ENCODE measurements around the gene ZNF593OS. TPM values are rescaled to one million over a fixed set of nuclear protein-coding genes. Genes with fewer than 3 reads are reported as not detected.

The ZNF593OS gene
- total RNA-seq, 1 donor from 2014 or later = not detected

GRCh38 chr1:26213335-26213905, 41.8 kb upstream of the ZNF593OS start:
- Histone ChIP-seq H3K36me3 (no peaks in the 10 kb centered on the region), H3K27me3 (no peaks in the 10 kb centered on the region), H3K4me1 (no peaks in the 10 kb centered on the region), H3K27ac (no peak overlapping the region), H3K4me3 (no peak overlapping the region), H3K9me3 (no peaks in the 10 kb centered on the region)
- TF ChIP-seq, protein P1, sequence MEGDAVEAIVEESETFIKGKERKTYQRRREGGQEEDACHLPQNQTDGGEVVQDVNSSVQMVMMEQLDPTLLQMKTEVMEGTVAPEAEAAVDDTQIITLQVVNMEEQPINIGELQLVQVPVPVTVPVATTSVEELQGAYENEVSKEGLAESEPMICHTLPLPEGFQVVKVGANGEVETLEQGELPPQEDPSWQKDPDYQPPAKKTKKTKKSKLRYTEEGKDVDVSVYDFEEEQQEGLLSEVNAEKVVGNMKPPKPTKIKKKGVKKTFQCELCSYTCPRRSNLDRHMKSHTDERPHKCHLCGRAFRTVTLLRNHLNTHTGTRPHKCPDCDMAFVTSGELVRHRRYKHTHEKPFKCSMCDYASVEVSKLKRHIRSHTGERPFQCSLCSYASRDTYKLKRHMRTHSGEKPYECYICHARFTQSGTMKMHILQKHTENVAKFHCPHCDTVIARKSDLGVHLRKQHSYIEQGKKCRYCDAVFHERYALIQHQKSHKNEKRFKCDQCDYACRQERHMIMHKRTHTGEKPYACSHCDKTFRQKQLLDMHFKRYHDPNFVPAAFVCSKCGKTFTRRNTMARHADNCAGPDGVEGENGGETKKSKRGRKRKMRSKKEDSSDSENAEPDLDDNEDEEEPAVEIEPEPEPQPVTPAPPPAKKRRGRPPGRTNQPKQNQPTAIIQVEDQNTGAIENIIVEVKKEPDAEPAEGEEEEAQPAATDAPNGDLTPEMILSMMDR (IDR thresholded peaks at IDR 0.05) = no peak
- intact Hi-C loops (cut with DNase I) = no loop called here
- DNase-seq = no peak
- no peak for ATAC-seq

GRCh38 chr1:26212726-26213125, 41.1 kb upstream of the ZNF593OS start:
- Histone ChIP-seq H3K27me3 (no peaks in the 10 kb centered on the region), H3K36me3 (no peaks in the 10 kb centered on the region), H3K9me3 (no peaks in the 10 kb centered on the region), H3K27ac (no peak overlapping the region), H3K4me1 (no peaks in the 10 kb centered on the region), H3K4me3 (no peak overlapping the region)
- ATAC-seq (no peak), DNase-seq (no peak)
- intact Hi-C loops (cut with DNase I) = no loop called here
- TF ChIP-seq, protein P1 (IDR thresholded peaks at IDR 0.05) = no peak

DNA sequence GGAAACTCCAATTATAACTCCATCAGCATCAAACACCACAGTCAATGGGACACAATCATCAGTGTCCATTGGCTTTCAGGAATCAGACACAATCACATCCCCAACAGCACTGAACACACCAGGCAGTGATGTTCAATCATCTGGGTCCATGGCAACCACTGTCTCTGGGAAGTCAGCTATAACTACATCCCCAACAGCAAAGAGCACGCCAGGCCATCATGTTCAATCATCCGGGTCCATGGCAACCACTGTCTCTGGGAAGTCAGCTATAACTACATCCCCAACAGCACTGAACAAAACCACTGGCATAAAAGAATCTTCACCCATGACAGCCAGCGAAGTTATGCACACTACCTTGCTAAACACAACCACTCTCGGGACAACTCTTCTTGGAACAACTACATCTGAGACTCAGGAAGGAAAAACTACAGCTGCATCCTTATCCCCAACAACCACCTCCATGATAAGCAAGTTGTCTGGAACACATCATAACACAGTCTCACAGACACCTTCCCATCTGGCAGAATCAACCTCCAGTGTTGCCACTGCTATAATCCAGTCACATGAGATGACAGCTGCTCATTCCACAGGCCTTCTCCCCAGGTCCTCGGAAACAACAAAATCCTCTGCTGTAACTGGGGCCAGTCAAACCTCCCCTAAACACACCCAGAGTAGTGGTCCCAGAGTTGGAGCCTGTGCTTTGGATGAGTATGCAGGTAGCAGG, 38.7 kb upstream of the ZNF593OS start:
- TF ChIP-seq, protein P1 (IDR thresholded peaks at IDR 0.05) = no peak
- Histone ChIP-seq H3K9me3 (no peaks in the 10 kb centered on the region), H3K27ac (no peak overlapping the region), H3K27me3 (no peaks in the 10 kb centered on the region), H3K4me1 (no peaks in the 10 kb centered on the region), H3K4me3 (no peak overlapping the region), H3K36me3 (no peaks in the 10 kb centered on the region)
- DNase-seq (no peak), ATAC-seq (no peak)
- intact Hi-C loops (cut with DNase I) = no loop called here

GRCh38 chr1:26203642-26204318, 32.1 kb upstream of the ZNF593OS start:
- TF ChIP-seq, protein P1 (IDR thresholded peaks at IDR 0.05) = no peak
- H3K27me3 ChIP-seq = no peaks in the 10 kb centered on the region
- ATAC-seq = no peak
- no peaks in the 10 kb centered on the region for H3K9me3 ChIP-seq
- no peak for DNase-seq
- H3K36me3 ChIP-seq = no peaks in the 10 kb centered on the region
- no peaks in the 10 kb centered on the region for H3K4me1 ChIP-seq
- H3K27ac ChIP-seq = no peak overlapping the region
- H3K4me3 ChIP-seq = no peak overlapping the region
- intact Hi-C loops (cut with DNase I) = no loop called here

- Histone ChIP-seq H3K9me3 (no peaks in the 10 kb centered on the region), H3K4me1 (no peaks in the 10 kb centered on the region), H3K36me3 (no peaks in the 10 kb centered on the region), H3K4me3 (no peak overlapping the region), H3K27me3 (no peaks in the 10 kb centered on the region), H3K27ac (no peak overlapping the region)
- DNase-seq (no peak), ATAC-seq (no peak)
- intact Hi-C loops (cut with DNase I) = no loop called here
- TF ChIP-seq, protein P1 (IDR thresholded peaks at IDR 0.05) = no peak
Measured at GRCh38 chr1:26200413-26200812, 28.8 kb upstream of the ZNF593OS start.
